ENCODE results near the gene SRGAP1.
"Not testable (repeated sequence)": the region's sequence is repeated elsewhere in the genome, so short reads cannot be mapped to it uniquely, and the experiment has no call there.

The SRGAP1 gene

DNA sequence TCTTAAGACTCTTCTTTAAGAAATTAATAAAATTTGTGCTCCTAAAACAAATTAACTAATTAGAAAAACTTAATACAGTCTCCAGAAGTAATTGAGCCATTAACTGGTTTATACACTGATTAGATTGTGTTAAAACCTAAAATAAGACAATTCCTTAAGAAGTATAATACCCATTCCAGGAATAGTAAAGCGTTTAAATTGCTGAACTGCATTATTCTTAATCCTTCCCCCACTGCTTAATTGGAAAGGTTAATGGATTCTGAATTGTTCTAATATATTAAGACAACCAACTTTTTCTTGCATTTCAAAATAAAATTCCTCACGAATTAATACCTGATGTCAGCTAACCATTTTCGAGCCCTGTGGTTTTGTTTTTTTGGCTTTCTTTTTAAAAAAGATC, 249.2 kb downstream of the SRGAP1 start:
- peaks cover 63% of the 10 kb centered on the region for H3K36me3 ChIP-seq (ENCODE audit: insufficient read depth, low read length)
- H3K27me3 ChIP-seq (ENCODE audit: insufficient read depth, low read length): no peaks in the 10 kb centered on the region
- no peaks in the 10 kb centered on the region for H3K9me3 ChIP-seq (ENCODE audit: low read length)

DNA sequence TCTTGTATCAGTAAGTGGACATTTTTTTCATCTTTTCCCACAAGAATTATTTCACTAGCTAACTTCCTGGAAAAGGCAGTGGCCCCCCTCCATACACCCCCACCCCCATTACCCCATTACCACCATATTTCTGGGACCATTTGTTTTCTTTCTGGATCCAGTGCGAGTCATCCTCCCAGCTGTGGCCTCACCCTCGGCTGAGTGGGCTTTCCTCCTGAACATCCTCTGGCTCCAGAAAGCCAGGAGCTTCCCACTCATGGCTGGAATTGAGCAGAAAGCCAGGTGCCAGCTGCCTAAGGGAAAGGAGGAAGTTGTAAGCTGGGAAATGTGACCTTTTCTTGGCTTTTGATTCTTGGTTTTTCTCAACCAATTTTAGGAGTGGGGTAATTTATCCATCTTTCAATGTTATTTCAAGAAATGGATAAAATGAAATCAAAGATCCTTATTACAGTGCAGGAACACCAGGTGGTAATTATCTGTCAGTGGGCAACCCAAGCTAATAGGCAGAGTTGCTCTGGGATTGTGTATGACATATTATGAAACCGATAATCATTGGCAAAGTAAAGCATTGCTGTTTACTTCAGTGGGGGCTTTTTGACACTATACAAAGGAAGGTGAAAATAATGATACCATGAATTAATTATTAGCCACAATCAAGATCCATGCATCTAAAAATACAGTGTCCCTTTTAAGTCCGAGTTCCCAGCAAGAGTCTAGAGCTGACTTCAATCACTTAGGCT, 253.0 kb downstream of the SRGAP1 start:
- peaks cover 6% of the 10 kb centered on the region for H3K4me1 ChIP-seq (ENCODE audit: insufficient read depth, low read length)
- no peak overlapping the region for H3K4me3 ChIP-seq (ENCODE audit: low read length)
- H2AFZ ChIP-seq (ENCODE audit: low read depth, low read length): no peak overlapping the region

More for the DNA sequence above, 249.2 kb downstream of the SRGAP1 start:
- Histone ChIP-seq H3K4me3 (ENCODE audit: low read length) (no peak overlapping the region), H3K4me1 (ENCODE audit: insufficient read depth, low read length) (peaks cover 9% of the 10 kb centered on the region), H2AFZ (ENCODE audit: low read depth, low read length) (no peak overlapping the region)

DNA sequence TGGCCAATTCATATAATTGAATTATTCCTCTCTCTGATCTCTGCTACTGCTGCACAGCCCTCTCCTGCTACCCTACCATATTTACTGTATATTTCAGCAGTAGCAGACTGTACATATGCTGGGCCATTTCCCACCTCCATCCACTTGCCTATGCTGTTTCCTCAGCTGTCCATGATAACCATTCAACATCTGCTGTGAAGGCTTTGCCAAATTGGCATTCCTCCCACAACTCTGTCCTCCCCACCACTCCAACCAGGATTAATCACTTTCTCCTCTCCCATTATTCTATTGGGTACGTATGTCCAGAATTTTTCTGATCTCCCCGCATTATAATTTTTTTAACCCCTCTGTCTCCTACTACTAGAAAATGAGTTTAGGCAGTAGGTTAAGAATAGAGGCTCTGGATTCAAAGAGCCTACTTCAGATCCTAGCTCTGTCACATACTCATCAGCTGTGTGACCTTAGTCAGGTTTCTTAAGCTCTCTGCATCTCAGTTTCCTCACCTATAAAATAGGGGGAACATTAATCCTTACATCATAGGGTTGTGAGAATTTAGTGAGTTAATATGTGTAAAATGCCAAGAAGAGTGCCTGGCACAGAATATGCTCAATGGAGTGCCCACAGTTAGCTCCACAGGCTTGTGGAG, 254.3 kb downstream of the SRGAP1 start:
- Histone ChIP-seq H3K4me3 (ENCODE audit: low read length) (no peak overlapping the region), H3K27me3 (ENCODE audit: insufficient read depth, low read length) (no peaks in the 10 kb centered on the region), H3K9me3 (ENCODE audit: low read length) (no peaks in the 10 kb centered on the region), H3K4me1 (ENCODE audit: insufficient read depth, low read length) (no peaks in the 10 kb centered on the region), H3K36me3 (ENCODE audit: insufficient read depth, low read length) (peaks cover 85% of the 10 kb centered on the region), H2AFZ (ENCODE audit: low read depth, low read length) (no peak overlapping the region)

More for the DNA sequence above, 253.0 kb downstream of the SRGAP1 start:
- H3K27me3 ChIP-seq (ENCODE audit: insufficient read depth, low read length): no peaks in the 10 kb centered on the region
- H3K9me3 ChIP-seq (ENCODE audit: low read length): no peaks in the 10 kb centered on the region
- peaks cover 83% of the 10 kb centered on the region for H3K36me3 ChIP-seq (ENCODE audit: insufficient read depth, low read length)

DNA sequence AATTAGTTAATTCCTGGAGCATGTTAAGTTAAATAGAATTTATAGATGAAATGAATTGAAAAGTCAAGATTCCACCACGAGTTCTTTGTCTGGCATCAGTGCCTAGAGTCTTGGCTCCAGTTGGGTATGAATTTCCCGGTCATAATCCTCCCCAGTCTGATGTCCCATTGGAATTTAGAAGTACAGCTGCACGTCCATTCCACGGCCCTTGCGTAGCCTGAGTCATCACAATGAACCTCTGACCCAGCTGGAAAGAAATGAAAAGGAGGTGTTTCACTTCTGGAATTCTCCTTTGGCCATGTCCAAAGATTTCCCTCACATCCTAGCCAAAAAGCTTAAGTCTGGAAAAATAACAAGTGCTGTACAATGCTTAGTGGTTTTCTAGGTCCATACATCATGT, 254.9 kb downstream of the SRGAP1 start:
- Histone ChIP-seq H3K27me3 (ENCODE audit: insufficient read depth, low read length) (no peaks in the 10 kb centered on the region), H3K4me1 (ENCODE audit: insufficient read depth, low read length) (no peaks in the 10 kb centered on the region), H2AFZ (ENCODE audit: low read depth, low read length) (no peak overlapping the region)

DNA sequence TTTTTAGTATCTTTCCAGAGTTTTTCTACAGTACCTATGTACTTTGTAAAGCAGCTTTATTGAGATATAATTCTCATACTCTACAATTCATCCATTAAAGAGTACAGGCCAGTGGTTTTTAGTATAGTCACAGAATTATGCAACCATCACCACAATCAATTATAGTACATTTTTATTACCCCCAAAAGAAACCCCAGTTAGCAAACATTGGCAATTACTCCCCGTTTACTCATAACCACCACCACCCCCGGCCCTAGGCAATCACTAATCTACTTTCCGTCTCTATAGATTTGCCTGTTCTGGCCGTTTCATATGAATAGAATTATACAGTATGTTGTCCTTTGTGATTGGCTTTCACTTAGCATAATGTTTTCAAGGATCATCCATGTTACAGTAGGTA, 257.8 kb downstream of the SRGAP1 start:
- Histone ChIP-seq H3K4me3 (ENCODE audit: low read length) (no peak overlapping the region), H3K27me3 (ENCODE audit: insufficient read depth, low read length) (no peaks in the 10 kb centered on the region), H3K4me1 (ENCODE audit: insufficient read depth, low read length) (no peaks in the 10 kb centered on the region), H3K36me3 (ENCODE audit: insufficient read depth, low read length) (peaks cover 67% of the 10 kb centered on the region), H2AFZ (ENCODE audit: low read depth, low read length) (no peak overlapping the region), H3K9me3 (ENCODE audit: low read length) (no peaks in the 10 kb centered on the region)

More for the DNA sequence above, 254.9 kb downstream of the SRGAP1 start:
- Histone ChIP-seq H3K36me3 (ENCODE audit: insufficient read depth, low read length) (peaks cover 83% of the 10 kb centered on the region), H3K4me3 (ENCODE audit: low read length) (no peak overlapping the region), H3K9me3 (ENCODE audit: low read length) (no peaks in the 10 kb centered on the region)

DNA sequence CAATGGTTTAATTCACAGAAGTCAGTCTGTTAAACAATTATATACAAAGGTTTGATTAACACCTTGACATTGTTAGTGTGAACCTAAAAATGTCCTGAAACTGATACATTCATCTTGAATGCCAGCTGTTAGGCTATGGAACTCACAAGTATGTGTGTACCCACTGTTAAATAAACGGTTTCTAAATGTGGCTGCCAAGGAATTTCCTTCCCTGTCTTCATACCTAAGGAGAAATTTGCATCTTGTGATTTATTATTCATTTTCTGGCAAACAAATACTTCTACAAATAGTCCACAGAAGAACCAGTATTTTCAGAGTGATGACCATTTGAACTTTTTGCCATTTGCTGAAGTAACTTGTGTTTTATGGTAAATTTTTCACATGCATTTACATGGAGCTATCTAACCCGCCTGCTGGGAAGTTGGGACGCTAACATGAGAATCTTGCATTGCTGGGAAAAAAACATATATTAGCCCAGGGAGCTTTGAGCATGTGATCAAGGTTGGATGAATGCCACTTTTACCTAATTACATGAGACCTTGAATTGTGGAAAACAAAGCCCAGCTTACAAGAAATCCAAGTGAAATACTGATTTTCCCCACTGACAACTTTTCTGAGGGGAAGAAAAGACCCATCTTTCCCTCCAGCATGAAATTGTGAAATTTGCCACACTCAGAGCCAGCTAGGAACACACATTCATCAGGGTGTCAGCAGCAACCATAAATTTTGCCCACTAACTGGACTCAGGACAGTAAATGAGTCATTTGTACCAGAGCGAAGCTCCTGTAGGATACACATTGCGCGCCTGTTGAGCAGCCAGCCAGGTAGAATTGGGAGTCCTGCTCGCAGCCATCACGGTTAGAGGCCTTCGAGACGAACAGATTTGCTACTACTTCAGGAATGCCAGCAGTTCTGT, 259.6 kb downstream of the SRGAP1 start:
- H3K4me1 ChIP-seq (ENCODE audit: insufficient read depth, low read length): no peaks in the 10 kb centered on the region
- no peak overlapping the region for H3K4me3 ChIP-seq (ENCODE audit: low read length)
- H3K36me3 ChIP-seq (ENCODE audit: insufficient read depth, low read length): peaks cover 67% of the 10 kb centered on the region
- no peaks in the 10 kb centered on the region for H3K27me3 ChIP-seq (ENCODE audit: insufficient read depth, low read length)
- H3K9me3 ChIP-seq (ENCODE audit: low read length): no peaks in the 10 kb centered on the region
- H2AFZ ChIP-seq (ENCODE audit: low read depth, low read length): no peak overlapping the region

DNA sequence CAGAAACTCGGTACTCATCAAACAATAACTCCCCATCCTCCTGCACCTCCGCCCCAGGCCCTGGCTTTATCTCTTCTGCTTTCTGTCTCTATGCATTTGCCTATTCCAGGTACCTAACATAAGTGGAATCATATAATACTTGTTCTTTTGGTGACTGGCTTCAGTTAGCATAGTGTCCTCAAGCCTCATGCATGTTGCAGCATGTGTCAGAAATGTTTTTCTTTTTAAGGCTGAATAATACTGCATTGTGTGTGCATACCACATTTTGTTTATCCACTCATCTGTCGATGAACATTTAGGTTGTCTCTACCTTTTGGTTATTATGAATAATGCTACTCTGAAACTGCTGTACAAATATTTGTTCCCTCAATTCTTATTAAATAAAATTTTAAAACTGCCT, 260.5 kb downstream of the SRGAP1 start:
- H3K4me1 ChIP-seq (ENCODE audit: insufficient read depth, low read length): no peaks in the 10 kb centered on the region
- no peaks in the 10 kb centered on the region for H3K27me3 ChIP-seq (ENCODE audit: insufficient read depth, low read length)
- no peaks in the 10 kb centered on the region for H3K9me3 ChIP-seq (ENCODE audit: low read length)
- no peak overlapping the region for H3K4me3 ChIP-seq (ENCODE audit: low read length)
- no peak overlapping the region for H2AFZ ChIP-seq (ENCODE audit: low read depth, low read length)
- H3K36me3 ChIP-seq (ENCODE audit: insufficient read depth, low read length): peaks cover 67% of the 10 kb centered on the region

DNA sequence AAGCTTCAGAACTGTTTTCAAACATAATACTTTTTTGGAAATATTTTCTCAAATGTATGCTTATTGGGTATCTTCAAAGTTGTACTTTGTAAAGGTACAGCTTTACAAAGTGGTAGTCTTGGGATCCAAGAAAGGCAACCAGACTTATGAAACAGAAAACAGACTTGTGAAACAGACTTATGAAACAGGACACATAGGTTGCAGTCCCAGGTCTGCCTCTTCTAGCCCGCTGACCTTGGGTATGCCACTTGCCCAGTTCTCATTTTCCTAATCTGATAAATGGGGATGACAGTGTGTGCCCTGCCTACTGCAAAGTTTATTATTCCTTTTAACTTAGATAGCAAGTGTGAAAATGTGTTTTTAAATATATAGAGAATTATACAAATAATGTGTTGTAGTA, 263.3 kb downstream of the SRGAP1 start:
- Histone ChIP-seq H3K27me3 (ENCODE audit: insufficient read depth, low read length) (no peaks in the 10 kb centered on the region), H3K36me3 (ENCODE audit: insufficient read depth, low read length) (peaks cover 65% of the 10 kb centered on the region), H2AFZ (ENCODE audit: low read depth, low read length) (no peak overlapping the region), H3K4me3 (ENCODE audit: low read length) (no peak overlapping the region), H3K9me3 (ENCODE audit: low read length) (no peaks in the 10 kb centered on the region), H3K4me1 (ENCODE audit: insufficient read depth, low read length) (no peaks in the 10 kb centered on the region)

DNA sequence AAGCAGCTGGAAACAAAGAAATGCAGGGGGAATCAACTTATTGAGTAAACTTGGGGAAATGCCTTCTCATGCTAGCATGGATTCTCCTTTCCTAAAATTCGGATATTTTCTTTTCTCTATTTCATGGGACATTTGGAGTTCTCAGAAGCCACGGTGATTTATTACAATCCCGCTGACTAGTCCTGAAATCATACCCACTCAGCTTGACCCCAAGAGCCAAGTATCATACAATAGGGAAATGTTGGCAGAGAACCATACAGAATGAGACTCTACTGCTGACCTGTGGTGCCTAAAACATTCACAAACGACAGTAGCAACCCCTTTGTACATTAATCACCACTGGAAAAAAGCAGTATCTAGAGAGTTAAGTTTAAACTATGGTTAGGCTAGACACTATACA, 265.2 kb downstream of the SRGAP1 start:
- H3K36me3 ChIP-seq (ENCODE audit: insufficient read depth, low read length): peaks cover 70% of the 10 kb centered on the region
- no peaks in the 10 kb centered on the region for H3K9me3 ChIP-seq (ENCODE audit: low read length)
- H3K4me3 ChIP-seq (ENCODE audit: low read length): no peak overlapping the region
- H3K27me3 ChIP-seq (ENCODE audit: insufficient read depth, low read length): no peaks in the 10 kb centered on the region
- H2AFZ ChIP-seq (ENCODE audit: low read depth, low read length): no peak overlapping the region
- H3K4me1 ChIP-seq (ENCODE audit: insufficient read depth, low read length): no peaks in the 10 kb centered on the region

DNA sequence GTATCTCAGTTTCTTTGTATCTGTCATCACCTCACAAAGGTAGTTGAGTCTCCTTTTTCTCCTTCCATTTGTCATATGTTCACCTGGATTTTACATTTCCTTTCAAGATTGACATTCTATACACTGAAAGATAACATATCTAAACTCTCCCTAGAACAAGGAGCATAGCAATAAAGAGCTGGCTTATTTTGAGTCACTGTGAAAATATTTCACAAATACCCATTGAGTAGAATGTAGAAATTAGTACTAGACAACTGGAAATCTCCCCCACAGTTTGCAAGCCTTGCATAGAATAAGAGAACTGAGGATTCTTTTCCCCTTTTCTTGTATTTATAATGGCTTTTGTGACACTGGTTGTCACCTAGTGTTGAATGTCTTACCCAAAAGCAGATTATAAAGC, 266.4 kb downstream of the SRGAP1 start:
- Histone ChIP-seq H3K9me3 (ENCODE audit: low read length) (no peaks in the 10 kb centered on the region), H3K36me3 (ENCODE audit: insufficient read depth, low read length) (peaks cover 81% of the 10 kb centered on the region), H3K4me3 (ENCODE audit: low read length) (no peak overlapping the region)

DNA sequence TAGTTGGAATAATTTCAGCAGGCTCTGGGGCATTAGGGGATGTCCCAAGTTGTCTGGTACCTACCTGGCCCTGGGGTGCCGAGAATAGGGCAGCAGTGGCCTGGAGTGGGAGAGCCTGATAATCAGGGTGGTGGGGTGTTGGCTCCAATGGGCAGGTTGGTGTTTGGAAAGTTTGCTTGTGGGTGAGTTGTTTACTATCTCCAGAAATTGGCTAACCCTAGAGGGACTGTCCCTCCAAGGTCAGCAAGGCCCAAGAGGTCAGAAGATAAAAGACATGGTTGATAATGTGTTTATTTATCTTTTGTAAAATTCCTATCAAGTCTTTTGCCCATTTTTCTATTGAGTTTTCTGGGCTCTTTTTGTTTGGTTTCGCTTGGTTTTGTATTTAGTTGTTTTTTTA, 272.5 kb downstream of the SRGAP1 start:
- H3K4me1 ChIP-seq (ENCODE audit: insufficient read depth, low read length): no peaks in the 10 kb centered on the region
- H3K27me3 ChIP-seq (ENCODE audit: insufficient read depth, low read length): no peaks in the 10 kb centered on the region
- H3K9me3 ChIP-seq (ENCODE audit: low read length): no peaks in the 10 kb centered on the region
- no peak overlapping the region for H2AFZ ChIP-seq (ENCODE audit: low read depth, low read length)
- peaks cover 77% of the 10 kb centered on the region for H3K36me3 ChIP-seq (ENCODE audit: insufficient read depth, low read length)
- no peak overlapping the region for H3K4me3 ChIP-seq (ENCODE audit: low read length)

More for the DNA sequence above, 266.4 kb downstream of the SRGAP1 start:
- Histone ChIP-seq H2AFZ (ENCODE audit: low read depth, low read length) (no peak overlapping the region), H3K27me3 (ENCODE audit: insufficient read depth, low read length) (no peaks in the 10 kb centered on the region), H3K4me1 (ENCODE audit: insufficient read depth, low read length) (no peaks in the 10 kb centered on the region)

DNA sequence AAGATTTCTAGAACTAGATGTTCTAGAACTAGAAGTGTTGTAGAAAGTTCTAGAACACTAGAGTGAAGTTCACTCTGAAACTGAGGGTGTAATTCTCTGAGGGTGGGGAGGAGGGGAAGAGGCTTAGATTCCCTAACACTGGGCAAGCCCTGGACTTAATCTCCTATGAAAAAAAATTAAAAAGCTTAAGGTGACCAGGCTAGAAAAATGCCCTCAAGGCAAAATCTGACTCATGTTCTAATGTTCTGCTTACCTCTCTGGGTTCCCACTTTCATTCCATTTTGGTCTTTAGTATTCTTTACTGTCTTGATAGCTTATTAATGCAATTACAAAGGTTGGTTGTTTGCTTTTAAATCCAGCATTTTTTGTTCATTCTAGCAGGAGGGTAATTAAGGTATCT, 276.1 kb downstream of the SRGAP1 start:
- Histone ChIP-seq H3K9me3 (ENCODE audit: low read length) (no peaks in the 10 kb centered on the region), H3K27me3 (ENCODE audit: insufficient read depth, low read length) (no peaks in the 10 kb centered on the region), H3K4me1 (ENCODE audit: insufficient read depth, low read length) (no peaks in the 10 kb centered on the region), H3K36me3 (ENCODE audit: insufficient read depth, low read length) (peaks cover 62% of the 10 kb centered on the region), H2AFZ (ENCODE audit: low read depth, low read length) (no peak overlapping the region), H3K4me3 (ENCODE audit: low read length) (no peak overlapping the region)

DNA sequence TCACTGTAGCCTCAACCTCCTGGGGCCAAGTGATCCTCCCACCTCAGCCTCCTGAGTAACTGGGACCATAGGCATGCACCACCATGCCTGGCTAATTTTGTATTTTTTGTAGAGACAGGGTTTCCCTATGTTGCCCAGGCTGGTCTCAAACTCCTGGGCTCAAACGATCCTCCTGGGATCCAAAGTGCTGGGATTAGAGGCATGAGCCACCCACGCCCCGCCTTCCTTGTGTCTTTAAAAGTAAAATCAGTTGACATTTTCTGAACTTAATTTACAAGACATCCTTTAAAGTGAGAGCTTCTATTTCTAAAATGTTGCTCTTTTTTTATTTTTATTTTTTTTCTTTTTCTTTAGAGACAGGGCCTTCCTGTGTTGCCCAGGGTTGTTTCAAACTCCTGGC, 276.6 kb downstream of the SRGAP1 start:
- peaks cover 62% of the 10 kb centered on the region for H3K36me3 ChIP-seq (ENCODE audit: insufficient read depth, low read length)
- H2AFZ ChIP-seq (ENCODE audit: low read depth, low read length); H3K9me3 ChIP-seq (ENCODE audit: low read length); H3K27me3 ChIP-seq (ENCODE audit: insufficient read depth, low read length); H3K4me1 ChIP-seq (ENCODE audit: insufficient read depth, low read length); H3K4me3 ChIP-seq (ENCODE audit: low read length): not testable (repeated sequence)

All from neuron (in vitro differentiated cells).